Lung (tissue), 12 donors: ENCODE measurements around the gene PIK3AP1. TPM values are rescaled to one million over a fixed set of nuclear protein-coding genes. Genes with fewer than 3 reads are reported as not detected.

Experiments used
- ATAC-seq: fragments of 200-7000 bp; cut with Tn5 transposase; one replicate; pipeline ENCODE4 v1.9.1; 2020; ENCODE audit warnings: moderate number of reproducible peaks; ENCODE audit not compliant: insufficient read depth, low FRiP score
- DNase-seq, 3 donors: peaks; one replicate each; pipeline ENCODE4 v3.0.0-alpha.2; 2013 to 2017
- H3K27ac ChIP-seq, 2 donors: one replicate each; pipeline ENCODE4 v1.5.1; 2013; ENCODE audit warnings: mild to moderate bottlenecking in 2 of 2, moderate library complexity in 2 of 2, control low read depth in 1 of 2, inconsistent platforms in 1 of 2, low read depth in 1 of 2, low read length in 1 of 2
- H3K27me3 ChIP-seq, 3 donors: one replicate each; pipeline ENCODE4 v1.5.1; 2013; ENCODE audit warnings: low read length in 2 of 3; ENCODE audit not compliant: control insufficient read depth in 3 of 3, insufficient read depth in 3 of 3
- H3K36me3 ChIP-seq, 4 donors: one replicate each; pipeline ENCODE4 v1.5.1; 2013; ENCODE audit warnings: low read length in 4 of 4, mild to moderate bottlenecking in 1 of 4, moderate library complexity in 1 of 4; ENCODE audit not compliant: control insufficient read depth in 4 of 4, insufficient read depth in 4 of 4
- H3K4me1 ChIP-seq, 5 donors: one replicate each; pipeline ENCODE4 v1.5.1; 2013; ENCODE audit warnings: low read length in 5 of 5, mild to moderate bottlenecking in 2 of 5, moderate library complexity in 1 of 5; ENCODE audit not compliant: control insufficient read depth in 5 of 5, insufficient read depth in 5 of 5
- H3K4me3 ChIP-seq: one replicate; pipeline ENCODE4 v1.5.1; 2013; ENCODE audit warnings: mild to moderate bottlenecking, control low read depth, moderate library complexity
- H3K9ac ChIP-seq, 2 donors: one replicate each; pipeline ENCODE4 v1.5.1; 2013; ENCODE audit warnings: low read length in 2 of 2, control low read depth in 1 of 2; ENCODE audit not compliant: insufficient read depth in 1 of 2
- H3K9me3 ChIP-seq, 4 donors: one replicate each; pipeline ENCODE4 v1.5.1; 2013; ENCODE audit warnings: low read length in 3 of 4, mild to moderate bottlenecking in 1 of 4, moderate library complexity in 1 of 4; ENCODE audit not compliant: control insufficient read depth in 4 of 4, insufficient read depth in 3 of 4
- WGBS, 2 donors: extraction: QIAGEN DNeasy Blood & Tissue Kit; methylation state at CpG; one replicate each; pipeline ENCODE4 v1.1.7; 2013; 5-methylcytosine and 5-hydroxymethylcytosine counted together
- polyA plus RNA-seq, 2 donors: library from polyadenylated mRNA; stranded (reverse); fragments of 200-250 nt; gene quantifications; one replicate each; pipeline ENCODE4 v1.2.1, GENCODE V29; 2013
- total RNA-seq, 2 donors: library from RNA; depleted of rRNA in 1 of 2; stranded (reverse); fragments of >200 nt in 1 of 2; gene quantifications; one replicate each; pipeline ENCODE4 v1.2.1, GENCODE V29; 2014 to 2021
- TF ChIP-seq, protein P1 (sequence below): IDR thresholded peaks from 2 replicates; pipeline ENCODE4 v1.5.1; 2012; ENCODE audit warnings: mild to moderate bottlenecking; ENCODE audit errors: control extremely low read depth, extremely low read depth
- donor health status: control.
- donor health status: control.
- donor health status: Bipolar disorder and iron deficiency.
- donor health status: healthy.
- donor health status: DM: yes; HTN: yes; CAD: no.

Gene PIK3AP1
- total and polyA plus RNA-seq, 4 donors = 7.3 to 120 (median 30.4) TPM

- no peaks in the 10 kb centered on the region for H3K9me3 ChIP-seq
- TF ChIP-seq, protein P1, sequence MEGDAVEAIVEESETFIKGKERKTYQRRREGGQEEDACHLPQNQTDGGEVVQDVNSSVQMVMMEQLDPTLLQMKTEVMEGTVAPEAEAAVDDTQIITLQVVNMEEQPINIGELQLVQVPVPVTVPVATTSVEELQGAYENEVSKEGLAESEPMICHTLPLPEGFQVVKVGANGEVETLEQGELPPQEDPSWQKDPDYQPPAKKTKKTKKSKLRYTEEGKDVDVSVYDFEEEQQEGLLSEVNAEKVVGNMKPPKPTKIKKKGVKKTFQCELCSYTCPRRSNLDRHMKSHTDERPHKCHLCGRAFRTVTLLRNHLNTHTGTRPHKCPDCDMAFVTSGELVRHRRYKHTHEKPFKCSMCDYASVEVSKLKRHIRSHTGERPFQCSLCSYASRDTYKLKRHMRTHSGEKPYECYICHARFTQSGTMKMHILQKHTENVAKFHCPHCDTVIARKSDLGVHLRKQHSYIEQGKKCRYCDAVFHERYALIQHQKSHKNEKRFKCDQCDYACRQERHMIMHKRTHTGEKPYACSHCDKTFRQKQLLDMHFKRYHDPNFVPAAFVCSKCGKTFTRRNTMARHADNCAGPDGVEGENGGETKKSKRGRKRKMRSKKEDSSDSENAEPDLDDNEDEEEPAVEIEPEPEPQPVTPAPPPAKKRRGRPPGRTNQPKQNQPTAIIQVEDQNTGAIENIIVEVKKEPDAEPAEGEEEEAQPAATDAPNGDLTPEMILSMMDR = no peak
- no peak overlapping the region for H3K4me3 ChIP-seq
- WGBS, 2 donors = 86 to 89% methylated on average over 9 of the region's 9 CpGs
- H3K9ac ChIP-seq = no peak overlapping the region
- ATAC-seq (no peak), DNase-seq (no peak)
- H3K4me1 ChIP-seq = no peaks in the 10 kb centered on the region
- H3K27me3 ChIP-seq = peaks cover 0 to 2% (median under 1%) of the 10 kb centered on the region in 3 donors
- H3K36me3 ChIP-seq = no peaks in the 10 kb centered on the region
- H3K27ac ChIP-seq = no peak overlapping the region
Measured at GRCh38 chr10:96714031-96714590, 6.2 kb downstream of the PIK3AP1 start.

- 83 to 91% methylated on average over 10 of the region's 10 CpGs for WGBS, 2 donors
- Histone ChIP-seq H3K36me3 (no peaks in the 10 kb centered on the region), H3K4me3 (no peak overlapping the region), H3K9me3 (no peaks in the 10 kb centered on the region), H3K27ac (no peak overlapping the region), H3K9ac (no peak overlapping the region), H3K27me3 (no peaks in the 10 kb centered on the region), H3K4me1 (no peaks in the 10 kb centered on the region)
- TF ChIP-seq, protein P1 = no peak
- DNase-seq (no peak), ATAC-seq (no peak)
Measured at GRCh38 chr10:96712662-96713271, 7.5 kb downstream of the PIK3AP1 start.

DNA sequence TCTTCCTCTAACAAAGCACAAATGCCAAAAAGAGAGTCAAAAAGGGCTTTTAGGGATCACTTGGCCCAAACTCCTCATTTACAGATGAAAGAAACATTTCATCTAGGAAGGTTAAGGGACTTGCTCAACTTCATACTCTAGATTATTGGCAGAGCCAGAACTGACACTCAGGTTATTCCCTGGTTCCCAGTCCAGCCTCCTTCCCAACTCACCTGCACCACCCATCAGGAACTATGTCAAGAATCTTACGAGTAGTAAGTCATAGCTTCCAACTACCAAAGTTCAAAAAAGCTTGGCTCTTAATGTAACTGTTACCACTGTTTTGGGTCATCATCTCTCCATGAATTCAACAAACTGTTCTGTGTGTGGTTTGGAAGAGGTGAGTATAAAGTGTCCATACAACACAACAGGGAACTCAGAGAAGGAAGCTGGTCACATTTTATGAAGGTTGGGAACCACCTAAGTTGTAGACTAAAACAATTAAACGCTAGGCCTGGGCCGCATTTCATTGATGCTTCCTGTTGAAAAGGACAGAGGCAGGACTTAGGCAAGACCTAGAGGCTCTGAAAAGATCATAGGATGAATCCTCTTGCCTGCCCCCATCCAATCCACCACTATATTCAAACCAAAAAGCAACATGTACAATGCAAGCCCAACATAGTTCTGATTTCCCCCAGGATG is 9.1 kb downstream of the PIK3AP1 start:
- DNase-seq (no peak), ATAC-seq (no peak)
- Histone ChIP-seq H3K27me3 (no peaks in the 10 kb centered on the region), H3K9ac (no peak overlapping the region), H3K4me3 (no peak overlapping the region), H3K9me3 (no peaks in the 10 kb centered on the region), H3K36me3 (no peaks in the 10 kb centered on the region), H3K27ac (no peak overlapping the region), H3K4me1 (no peaks in the 10 kb centered on the region)
- 71 to 79% methylated on average over 3 of the region's 3 CpGs for WGBS, 2 donors
- TF ChIP-seq, protein P1 = no peak
